Measurements from ENCODE around the gene CHD6.

DNA sequence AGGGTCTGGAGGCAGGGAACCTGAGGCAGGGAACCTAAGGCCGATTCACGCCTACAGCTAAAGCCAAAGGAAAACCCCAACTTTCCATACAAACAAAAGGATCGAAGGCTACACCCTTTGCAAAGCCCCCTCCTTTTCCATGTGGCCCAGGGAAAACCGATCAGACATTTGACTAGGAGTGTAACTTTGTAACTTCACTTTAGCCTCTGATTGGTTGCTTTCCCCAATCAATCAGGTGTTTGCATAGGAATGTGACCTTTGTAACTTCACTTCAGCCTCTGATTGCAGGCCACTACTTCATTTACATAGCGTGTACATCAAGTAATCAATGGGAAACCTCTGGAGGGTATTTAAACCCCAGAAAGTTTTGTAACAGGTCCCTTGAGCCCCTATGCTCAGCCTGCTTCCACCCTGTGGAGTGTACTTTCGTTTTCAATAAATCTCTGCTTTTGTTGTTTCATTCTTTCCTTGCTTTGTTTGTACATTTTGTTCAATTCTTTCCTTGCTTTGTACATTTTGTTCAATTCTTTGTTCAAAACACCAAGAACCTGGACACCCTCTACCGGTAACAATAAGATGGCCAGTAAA is 43.3 kb downstream of the CHD6 start:
- TF ChIP-seq POLR2A (IDR thresholded peaks at IDR 0.05) = no peak
- TF ChIP-seq POLR2AphosphoS5 (IDR thresholded peaks at IDR 0.05) = no peak
- TF ChIP-seq CTCF (IDR thresholded peaks at IDR 0.05) = no peak
- TF ChIP-seq EP300 (IDR thresholded peaks at IDR 0.05) = no peak
